Pancreas (tissue), 10 donors: Measurements from ENCODE around the gene SUFU. TPM values are rescaled to one million over a fixed set of nuclear protein-coding genes. Genes with fewer than 3 reads are reported as not detected.
A peak's percentile ranks its signal among the peaks of the same experiment; 100 is the strongest.

Experiments
- ATAC-seq, 4 donors: fragments of 200-7000 bp; cut with Tn5 transposase; one replicate each; pipeline versions ENCODE4 v1.8.0 to v1.9.1; 2020; ENCODE audit warnings: mild to moderate bottlenecking in 4 of 4, moderate library complexity in 4 of 4
- DNase-seq, 6 donors: peaks; one replicate each; pipeline ENCODE4 v3.0.0-alpha.2; 2020
- FAIRE-seq: peaks from 2 replicates; lab custom pipeline; 2012; peaks lifted over from hg19 to GRCh38; lab: Jason Lieb, UNC
- H3K27ac ChIP-seq, 4 donors: fragments of 200-600 bp; sonication (generic); 1 replicate in 3 of 4; 2 replicates in 1 of 4; pipeline versions ENCODE4 v1.5.0 to v1.8.0; 2020
- H3K27me3 ChIP-seq, 4 donors: fragments of 200-600 bp; one replicate each; pipeline ENCODE4 v1.8.0; 2021
- H3K36me3 ChIP-seq, 3 donors: fragments of 200-600 bp; sonication (generic) in 1 of 3; one replicate each; pipeline versions ENCODE4 v1.5.0 to v1.8.0; 2020 to 2021
- H3K4me1 ChIP-seq, 3 donors: fragments of 200-600 bp; one replicate each; pipeline ENCODE4 v1.8.0; 2021
- H3K4me3 ChIP-seq, 4 donors: fragments of 200-600 bp; sonication (generic) in 2 of 4; one replicate each; pipeline versions ENCODE4 v1.5.0 to v1.8.0; 2020 to 2021
- H3K9me3 ChIP-seq, 4 donors: fragments of 200-600 bp; one replicate each; pipeline ENCODE4 v1.8.0; 2021
- CTCF ChIP-seq, 4 donors: fragments of 200-600 bp; sonication (generic) in 3 of 4; IDR thresholded peaks; one replicate each; pipeline versions ENCODE4 v1.5.0 to v1.8.0; 2021; ENCODE audit warnings: antibody characterized with exemption in 4 of 4
- WGBS, 2 donors: extraction: QIAGEN DNeasy Blood & Tissue Kit; methylation state at CpG; one replicate each; pipeline ENCODE4 v1.1.7; 2013; 5-methylcytosine and 5-hydroxymethylcytosine counted together
- intact Hi-C, 3 donors: fragments of 100-400 bp; cut with DNase I; formaldehyde crosslinking; loops; one replicate each; pipeline versions ENCODE4 v1.11.1 to v1.14.2; 2022
- polyA plus RNA-seq, 2 donors: library from polyadenylated mRNA; stranded (reverse); fragments of 200-250 nt; gene quantifications; one replicate each; pipeline ENCODE4 v1.2.3, GENCODE V29; 2013
- total RNA-seq, 6 donors: library from RNA; stranded (reverse); fragmentation: NEBNext Ultra II Directional in 4 of 6; extraction: Animal tissue kit (Norgen Biotek cat#: 25700) in 4 of 6; gene quantifications; one replicate each; pipeline versions ENCODE4 v1.2.1 to v1.2.4, GENCODE V29; 2021 to 2023
- donor health status: healthy with polysubstance abuse.
- donor health status: DM: no; HTN: no; CAD: no; lungs with moderate emphysema.
- donor health status: DM: no; HTN: no; CAD: no.
- donor health status: control.
- donor health status: control.
- donor health status: Bipolar disorder and iron deficiency.
- donor health status: DM: yes; HTN: yes; CAD: no.
- donor health status: DM: no; HTN: no; CAD: no.
- donor health status: DM: no; HTN: no; CAD: no.
- donor health status: DM: yes; HTN: yes; CAD: no.

SUFU gene
- total and polyA plus RNA-seq, 8 donors, result 1.9 to 7.8 (median 2.9) TPM

GRCh38 chr10:102676534-102677315 is 173.0 kb downstream of the SUFU start:
- 89 to 91% methylated on average over 9 of the region's 9 CpGs for WGBS, 2 donors
- FAIRE-seq, result no peak
- Histone ChIP-seq H3K9me3 (no peaks in the 10 kb centered on the region), H3K4me1 (peaks cover 0 to 17% (median 12%) of the 10 kb centered on the region in 3 donors), H3K27me3 (no peaks in the 10 kb centered on the region), H3K36me3 (no peaks in the 10 kb centered on the region), H3K27ac (peak overlapping the region in 2 of 4 donors; percentile 2 to 53), H3K4me3 (no peak overlapping the region)
- no peak for ATAC-seq
- no peak for TF ChIP-seq CTCF (IDR thresholded peaks at IDR 0.05)
- intact Hi-C loops, result no loop called here
- DNase-seq, result peak in 1 of 6 donors; percentile 34

DNA sequence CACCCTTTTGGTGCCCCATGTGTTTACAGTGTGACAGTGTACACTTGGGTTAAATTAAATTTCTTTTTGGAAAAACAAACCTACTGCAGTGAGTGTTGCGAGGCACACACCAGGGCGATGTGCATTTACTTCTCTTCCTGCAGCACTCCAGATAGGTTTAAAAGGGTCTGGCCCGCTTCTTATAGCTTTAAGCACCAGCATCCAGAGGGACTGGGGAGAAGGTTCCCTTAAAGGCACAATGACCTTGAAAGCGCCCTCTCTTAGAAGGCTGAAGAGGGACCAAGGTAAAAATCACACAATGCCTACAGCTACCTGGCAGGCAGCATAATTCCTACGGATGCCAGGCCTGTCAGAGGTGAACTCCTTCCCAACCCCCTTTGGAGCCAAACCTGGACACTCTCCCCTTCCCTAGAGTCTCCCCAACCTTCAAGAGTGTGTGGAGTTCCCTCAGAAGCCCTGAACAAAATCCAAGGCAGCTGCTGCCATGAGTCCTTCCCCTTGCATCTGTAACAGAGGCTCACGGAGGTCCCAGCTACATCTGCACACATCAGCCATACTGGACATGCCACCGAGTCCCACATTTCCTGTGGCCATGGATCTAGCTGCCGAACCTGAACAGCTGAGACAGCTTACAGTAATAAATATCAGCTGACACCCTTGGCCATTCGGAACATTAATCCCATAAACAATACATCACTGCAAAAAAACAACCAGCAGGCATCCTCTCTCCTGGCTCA is 173.7 kb downstream of the SUFU start:
- no peak overlapping the region for H3K27ac ChIP-seq
- no peak overlapping the region for H3K4me3 ChIP-seq
- H3K27me3 ChIP-seq, result no peaks in the 10 kb centered on the region
- no peaks in the 10 kb centered on the region for H3K9me3 ChIP-seq
- 61 to 65% methylated on average over 9 of the region's 9 CpGs for WGBS, 2 donors
- H3K36me3 ChIP-seq, result no peaks in the 10 kb centered on the region
- H3K4me1 ChIP-seq, result peaks cover 0 to 17% (median 12%) of the 10 kb centered on the region in 3 donors
- TF ChIP-seq CTCF (IDR thresholded peaks at IDR 0.05), result no peak
- DNase-seq (peak in 1 of 6 donors; percentile 32), FAIRE-seq (no peak), ATAC-seq (no peak)
- intact Hi-C loops, result no loop called here

DNA sequence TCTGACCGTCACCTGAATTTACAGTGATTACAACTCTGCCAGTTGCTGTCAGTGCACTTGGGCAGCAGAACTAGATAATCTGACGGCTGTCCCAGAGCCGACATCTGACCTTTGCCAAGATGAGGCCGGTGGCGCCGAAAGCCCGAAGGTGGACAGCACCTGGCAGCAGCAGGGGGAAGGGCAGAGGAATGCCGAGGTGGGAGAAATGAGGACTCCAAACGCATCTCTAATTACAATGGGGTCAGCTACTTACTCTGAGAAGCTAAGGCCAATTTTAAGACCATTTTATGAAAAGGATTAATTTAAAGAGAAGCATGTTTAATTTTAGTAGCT is 174.3 kb downstream of the SUFU start:
- H3K9me3 ChIP-seq, result no peaks in the 10 kb centered on the region
- peaks cover 0 to 17% (median 12%) of the 10 kb centered on the region in 3 donors for H3K4me1 ChIP-seq
- ATAC-seq (no peak), FAIRE-seq (no peak), DNase-seq (no peak)
- H3K27me3 ChIP-seq, result no peaks in the 10 kb centered on the region
- TF ChIP-seq CTCF (IDR thresholded peaks at IDR 0.05), result no peak
- WGBS, 2 donors, result 32 to 39% methylated on average over 9 of the region's 9 CpGs
- H3K36me3 ChIP-seq, result no peaks in the 10 kb centered on the region
- H3K4me3 ChIP-seq, result no peak overlapping the region
- H3K27ac ChIP-seq, result peak overlapping the region in 1 of 4 donors; percentile 16
- intact Hi-C loops, result no loop called here

DNA sequence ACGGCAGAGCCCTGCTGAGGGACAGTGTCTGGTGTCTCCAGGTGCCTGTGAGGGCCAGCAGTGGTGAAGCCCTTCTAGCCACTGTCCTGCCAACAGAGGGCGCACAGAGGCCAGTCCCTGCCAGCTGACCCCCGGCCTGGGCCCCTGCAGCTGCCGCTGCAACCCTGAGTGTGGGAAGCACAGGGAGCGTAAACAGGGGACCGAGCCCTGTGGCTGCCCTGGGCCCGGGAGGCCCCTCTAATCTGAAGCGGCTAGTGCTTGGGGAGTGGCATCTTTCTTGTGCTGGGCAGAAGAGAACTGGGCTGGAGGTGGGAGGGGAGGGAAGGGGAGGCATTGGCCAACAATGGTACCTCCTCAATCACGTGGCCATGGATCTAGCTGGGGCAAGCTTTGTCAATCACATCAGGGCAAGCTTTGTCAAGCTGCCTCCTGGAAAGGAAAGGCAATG is 175.1 kb downstream of the SUFU start:
- H3K4me3 ChIP-seq, result peak overlapping the region in 1 of 4 donors; percentile 20
- no peak for FAIRE-seq
- no peaks in the 10 kb centered on the region for H3K36me3 ChIP-seq
- ATAC-seq, result peak; percentile 88 to 91 (median 90)
- peaks cover 0 to 17% (median 12%) of the 10 kb centered on the region in 3 donors for H3K4me1 ChIP-seq
- peak overlapping the region in 2 of 4 donors; percentile 16 to 42 for H3K27ac ChIP-seq
- no peaks in the 10 kb centered on the region for H3K27me3 ChIP-seq
- intact Hi-C loops, result no loop called here
- peak; percentile 65 to 89 (median 80) for DNase-seq
- peak; percentile 32 to 52 (median 38) for TF ChIP-seq CTCF (IDR thresholded peaks at IDR 0.05)
- WGBS, 2 donors, result 10 to 12% methylated on average over 8 to 9 of the region's 9 CpGs
- H3K9me3 ChIP-seq, result no peaks in the 10 kb centered on the region
